NB4 (cell line): ENCODE measurements around the gene MRPL34.
A peak's percentile ranks its signal among the peaks of the same experiment; 100 is the strongest.

Source experiments
- DNase-seq: peaks from one replicate; pipeline ENCODE4 v3.0.0; 2010; ENCODE audit warnings: low read depth
- H3K4me3 ChIP-seq: one replicate; pipeline ENCODE4 v1.5.1; 2011; ENCODE audit warnings: mild to moderate bottlenecking, low read depth, low read length, moderate library complexity
- CTCF ChIP-seq: IDR thresholded peaks from one replicate; pipeline ENCODE4 v1.5.1; 2012; ENCODE audit warnings: low read depth, low read length
- MYC ChIP-seq: IDR thresholded peaks from 2 replicates; pipeline ENCODE4 v1.6.1; 2011; ENCODE audit warnings: low read depth, low read length
- POLR2A ChIP-seq: IDR thresholded peaks from 2 replicates; pipeline ENCODE4 v1.6.1; 2011; ENCODE audit warnings: mild to moderate bottlenecking; ENCODE audit not compliant: insufficient read length; ENCODE audit errors: extremely low read depth
- TF ChIP-seq, protein P1 (sequence below): IDR thresholded peaks from 2 replicates; pipeline ENCODE4 v1.6.1; 2011; ENCODE audit warnings: low read depth, low read length

MRPL34 gene

GRCh38 chr19:17340302-17340870 is 34.7 kb downstream of the MRPL34 start:
- DNase-seq: no peak
- no peak overlapping the region for H3K4me3 ChIP-seq

DNA sequence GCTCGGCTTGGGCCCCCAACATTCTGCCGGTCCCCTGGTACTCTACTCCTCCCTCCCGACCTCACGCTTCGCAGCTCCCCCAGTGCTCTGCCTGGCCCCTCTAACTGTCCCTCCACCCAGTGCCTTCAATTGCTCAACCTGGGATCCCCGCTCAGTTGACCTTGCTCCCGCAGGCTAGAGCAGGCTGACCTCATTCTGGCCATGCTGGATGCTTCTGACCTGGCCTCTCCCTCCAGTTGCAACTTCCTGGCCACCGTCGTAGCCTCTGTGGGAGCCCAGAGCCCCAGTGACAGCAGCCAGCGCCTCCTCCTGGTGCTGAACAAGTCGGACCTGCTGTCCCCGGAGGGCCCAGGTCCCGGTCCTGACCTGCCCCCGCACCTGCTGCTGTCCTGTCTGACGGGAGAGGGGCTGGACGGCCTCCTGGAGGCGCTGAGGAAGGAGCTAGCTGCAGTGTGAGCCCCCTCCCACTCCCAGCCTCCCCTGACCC is 35.2 kb downstream of the MRPL34 start:
- no peak overlapping the region for H3K4me3 ChIP-seq
- no peak for DNase-seq
- TF ChIP-seq, protein P1, sequence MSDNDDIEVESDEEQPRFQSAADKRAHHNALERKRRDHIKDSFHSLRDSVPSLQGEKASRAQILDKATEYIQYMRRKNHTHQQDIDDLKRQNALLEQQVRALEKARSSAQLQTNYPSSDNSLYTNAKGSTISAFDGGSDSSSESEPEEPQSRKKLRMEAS: no peak
- TF ChIP-seq CTCF: no peak
- TF ChIP-seq POLR2A: no peak
- no peak for TF ChIP-seq MYC

More at GRCh38 chr19:17340302-17340870, 34.7 kb downstream of the MRPL34 start:
- TF ChIP-seq POLR2A (no peak), CTCF (no peak), MYC (no peak)
- TF ChIP-seq, protein P1: no peak

DNA sequence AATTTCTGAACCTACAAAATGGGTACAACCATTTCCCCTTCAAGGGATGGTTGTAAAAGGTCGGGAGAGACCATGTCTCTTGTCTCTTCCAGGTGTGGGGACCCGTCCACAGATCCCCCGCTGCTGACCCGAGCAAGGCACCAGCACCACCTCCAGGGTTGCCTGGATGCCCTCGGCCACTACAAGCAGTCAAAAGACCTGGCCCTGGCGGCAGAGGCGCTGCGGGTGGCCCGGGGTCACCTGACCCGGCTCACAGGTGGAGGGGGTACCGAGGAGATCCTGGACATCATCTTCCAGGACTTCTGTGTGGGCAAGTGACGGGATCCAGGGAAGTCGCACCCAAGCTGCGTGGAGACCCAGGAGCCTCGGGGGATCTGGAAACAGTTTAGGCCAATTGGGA is 35.7 kb downstream of the MRPL34 start:
- H3K4me3 ChIP-seq: no peak overlapping the region
- TF ChIP-seq MYC: no peak
- TF ChIP-seq CTCF: no peak
- no peak for DNase-seq

GRCh38 chr19:17341845-17342244 is 36.2 kb downstream of the MRPL34 start:
- TF ChIP-seq POLR2A (no peak), MYC (no peak)
- no peak for DNase-seq
- no peak overlapping the region for H3K4me3 ChIP-seq

GRCh38 chr19:17346109-17346671 is 40.5 kb downstream of the MRPL34 start:
- H3K4me3 ChIP-seq: no peak overlapping the region
- peak; percentile 70 for DNase-seq
- TF ChIP-seq CTCF (peak; percentile 82), POLR2A (no peak), MYC (no peak)
- TF ChIP-seq, protein P1: peak; percentile 12; the same call in 1 of the 2 replicates

DNA sequence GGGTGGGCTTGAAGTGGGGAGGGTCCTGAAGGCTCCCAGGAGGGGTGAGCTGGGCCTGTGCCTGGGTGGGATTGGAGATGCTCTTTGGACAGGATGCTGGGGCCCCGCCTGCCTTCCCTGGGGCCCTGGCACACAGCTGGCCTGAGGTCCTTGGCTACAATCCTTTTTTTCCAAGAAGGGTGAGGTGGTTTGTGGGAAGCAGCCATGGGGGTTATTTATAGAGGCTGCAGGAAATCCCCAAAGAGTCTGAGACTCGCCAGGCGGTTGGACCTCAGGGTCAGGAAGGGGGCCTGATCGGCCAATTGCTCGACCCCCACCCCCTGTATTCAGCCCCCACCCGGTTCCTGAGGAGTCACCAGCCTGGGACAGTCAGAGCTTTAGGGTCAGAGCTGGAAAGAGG is 41.7 kb downstream of the MRPL34 start:
- TF ChIP-seq MYC: no peak
- TF ChIP-seq CTCF: no peak
- TF ChIP-seq, protein P1: no peak
- TF ChIP-seq POLR2A: no peak
- DNase-seq: no peak
- no peak overlapping the region for H3K4me3 ChIP-seq
